GM19468 (cell line): ENCODE data around the gene MEF2C.

Experiments
- ATAC-seq: cut with Tn5 transposase; IDR thresholded peaks from one replicate; pipeline ENCODE4 v1.9.1; 2021; ENCODE audit warnings: mild to moderate bottlenecking, moderate library complexity, moderate number of reproducible peaks; ENCODE audit not compliant: unreplicated experiment; ENCODE audit errors: extremely low read depth

MEF2C gene

DNA sequence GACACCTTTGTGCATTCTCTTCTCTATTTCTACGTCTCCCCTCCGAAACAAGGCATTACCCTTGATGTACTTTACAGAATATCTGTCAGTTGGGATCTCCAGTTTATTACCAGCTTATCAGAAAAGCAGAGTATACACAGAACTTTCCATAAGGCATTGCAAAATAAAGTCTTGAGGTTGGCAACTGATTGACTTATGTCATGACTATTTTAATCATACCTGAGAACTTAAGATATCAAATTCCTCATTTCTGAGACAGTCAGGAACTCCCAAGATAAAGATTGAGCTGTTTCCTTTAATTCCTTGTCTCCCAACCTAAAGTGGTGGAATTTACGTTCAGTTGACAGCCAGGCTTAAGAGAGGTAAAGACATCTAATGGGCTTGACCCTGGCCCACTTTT, 110.9 kb downstream of the MEF2C start:
- ATAC-seq, result no peak

- ATAC-seq, result no peak
These were observed 112.4 kb downstream of the MEF2C start for GRCh38 chr5:88770276-88771257.

GRCh38 chr5:88769165-88769564, 113.8 kb downstream of the MEF2C start:
- ATAC-seq, result no peak

DNA sequence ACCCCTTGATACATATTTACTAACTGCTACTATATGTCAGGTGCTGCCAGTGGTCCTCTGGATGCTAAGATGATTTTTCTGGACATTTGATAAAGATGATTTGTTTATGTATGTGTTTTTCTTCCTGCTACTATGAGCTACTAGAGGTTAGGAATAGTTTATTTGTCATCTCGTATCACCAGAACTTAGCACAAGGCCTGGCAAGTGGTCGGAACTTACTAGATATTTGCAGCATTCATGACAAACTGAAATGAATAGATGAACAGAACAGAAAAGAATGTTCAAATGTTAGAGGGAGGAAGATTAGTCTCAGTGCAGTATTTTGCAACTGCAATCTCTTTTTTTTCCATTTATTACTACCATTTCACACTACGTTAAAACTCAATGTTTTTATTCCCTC, 114.6 kb downstream of the MEF2C start:
- ATAC-seq, result no peak

GRCh38 chr5:88765798-88766197, 117.2 kb downstream of the MEF2C start:
- ATAC-seq, result no peak

DNA sequence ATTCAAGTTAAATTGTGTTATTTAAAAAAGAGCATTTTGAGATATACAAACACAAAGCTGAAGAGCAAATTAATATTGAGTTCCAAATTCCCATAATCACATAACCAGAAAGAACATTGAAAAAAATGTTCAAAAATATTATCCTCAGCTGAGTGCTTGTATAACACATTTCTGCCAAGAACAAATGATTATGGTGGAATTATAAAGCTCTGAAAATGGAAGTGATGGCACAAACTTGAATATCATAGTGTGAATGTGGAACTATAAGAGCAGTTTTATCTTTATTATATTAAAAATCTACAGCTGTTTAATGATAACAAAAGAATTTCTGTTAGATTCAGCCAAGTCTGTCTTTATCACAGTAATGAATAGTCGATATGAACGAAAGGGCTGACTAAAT, 117.8 kb downstream of the MEF2C start:
- no peak for ATAC-seq

DNA sequence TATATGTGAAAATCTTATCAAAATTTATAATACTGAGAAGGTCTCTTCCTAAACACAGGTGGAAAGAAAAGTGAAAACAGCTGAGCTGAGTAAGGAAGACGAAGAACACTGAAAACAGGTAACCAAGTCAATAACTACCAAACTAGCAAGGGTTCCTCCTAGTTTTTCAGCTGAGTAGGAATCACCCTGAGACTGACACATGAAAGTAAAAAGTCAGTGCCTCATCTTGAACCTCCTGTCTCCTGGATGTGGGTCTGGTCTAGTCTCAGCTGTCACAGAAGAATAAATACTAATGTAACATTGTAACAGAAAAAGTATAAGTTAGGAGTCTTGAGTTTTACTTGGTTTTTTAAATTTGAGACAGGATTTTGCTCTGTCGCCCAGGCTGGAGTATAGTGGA, 121.0 kb downstream of the MEF2C start:
- peak; percentile 28 for ATAC-seq

GRCh38 chr5:88761269-88761850, 121.6 kb downstream of the MEF2C start:
- peak; percentile 27 for ATAC-seq

DNA sequence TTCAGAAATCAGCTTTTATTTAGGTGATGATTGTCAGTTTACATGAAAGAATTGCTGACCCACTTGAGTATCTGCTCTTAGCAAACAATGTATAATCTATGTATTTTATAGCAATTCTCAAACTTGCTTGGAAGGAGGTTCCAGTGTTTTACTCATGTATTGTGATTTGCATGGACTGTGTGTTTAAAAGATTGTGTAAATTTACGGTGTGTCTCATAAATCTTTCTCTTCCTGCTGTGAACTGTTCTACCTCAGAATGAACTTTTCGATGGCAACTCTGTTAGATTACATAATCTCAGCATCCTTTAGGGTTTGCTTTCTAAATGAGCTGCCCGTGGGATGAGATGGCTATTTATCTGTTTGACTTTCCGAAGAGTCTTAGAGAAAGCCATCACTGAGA, 122.5 kb downstream of the MEF2C start:
- no peak for ATAC-seq

DNA sequence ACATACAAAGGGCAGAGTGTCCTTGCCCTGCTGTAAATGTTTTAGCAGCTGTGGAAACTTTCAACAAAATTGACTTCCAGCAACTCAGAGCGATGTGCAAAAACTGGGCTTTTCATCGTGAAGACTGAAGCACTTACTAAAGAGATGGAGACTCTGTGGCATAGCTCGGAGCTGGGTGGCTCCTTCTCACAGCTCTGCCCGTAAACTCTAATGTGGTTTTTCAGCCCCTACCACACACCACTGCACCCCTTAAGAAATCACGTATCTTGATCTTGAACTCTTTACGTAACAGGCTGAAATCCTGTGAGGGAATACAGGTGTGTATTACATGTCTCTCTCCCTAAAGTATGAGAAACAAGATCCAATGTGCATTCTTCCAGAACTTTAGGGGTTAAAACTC, 124.4 kb downstream of the MEF2C start:
- ATAC-seq, result no peak

- ATAC-seq, result no peak
These were observed 124.8 kb downstream of the MEF2C start for GRCh38 chr5:88758184-88758583.

- ATAC-seq, result no peak
These were observed 126.0 kb downstream of the MEF2C start for GRCh38 chr5:88756953-88757352.

GRCh38 chr5:88748666-88749065, 134.3 kb downstream of the MEF2C start:
- no peak for ATAC-seq

GRCh38 chr5:88746438-88746882, 136.5 kb downstream of the MEF2C start:
- peak; percentile 78 for ATAC-seq

DNA sequence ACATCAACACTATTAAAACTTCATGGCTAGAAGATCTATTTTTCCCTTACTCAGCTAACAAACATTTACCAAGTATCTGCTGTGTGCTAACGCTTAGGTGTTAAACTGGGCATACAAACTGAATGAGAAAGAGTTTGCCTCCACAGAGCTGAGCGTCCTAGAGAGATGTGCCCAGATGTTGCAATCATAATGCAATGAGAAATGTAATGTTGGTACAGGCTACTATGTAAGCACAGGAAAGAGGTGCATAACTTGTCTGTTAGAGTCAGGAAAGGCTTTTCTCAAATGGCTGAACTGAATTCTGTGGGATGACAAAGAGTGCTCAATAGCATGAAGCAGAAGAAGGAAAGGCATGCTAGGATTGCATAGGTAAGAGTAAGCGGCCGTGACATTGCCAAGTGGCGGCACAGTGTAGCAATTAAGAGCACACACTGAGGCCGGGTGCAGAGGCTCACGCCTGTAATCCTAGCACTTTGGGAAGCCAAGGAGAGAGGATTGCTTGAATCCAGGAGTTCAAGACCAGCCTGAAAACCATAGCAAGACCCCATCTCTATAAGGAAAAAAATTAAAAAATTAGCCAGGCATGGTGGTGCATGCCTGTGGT, 137.8 kb downstream of the MEF2C start:
- no peak for ATAC-seq

- ATAC-seq, result no peak
These were observed 139.7 kb downstream of the MEF2C start for GRCh38 chr5:88743231-88743834.

DNA sequence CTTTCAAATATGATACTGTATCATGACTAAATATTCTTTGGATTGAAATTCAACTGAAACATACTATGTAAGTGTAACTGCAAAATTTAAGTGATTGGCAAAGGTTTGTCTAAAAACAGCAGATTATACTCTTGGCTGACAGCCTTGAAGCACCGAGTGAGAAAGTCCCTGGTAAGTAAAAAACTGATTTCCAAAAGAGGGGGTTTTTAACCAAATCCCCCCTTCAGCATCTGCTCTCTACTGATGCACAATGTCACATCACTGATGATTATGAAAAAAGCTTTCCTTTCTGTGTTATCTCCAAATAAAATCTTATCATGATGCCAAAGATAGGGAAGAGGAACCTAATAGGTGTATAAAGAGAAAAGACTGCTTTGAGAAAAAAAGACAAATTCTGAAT, 141.0 kb downstream of the MEF2C start:
- no peak for ATAC-seq

DNA sequence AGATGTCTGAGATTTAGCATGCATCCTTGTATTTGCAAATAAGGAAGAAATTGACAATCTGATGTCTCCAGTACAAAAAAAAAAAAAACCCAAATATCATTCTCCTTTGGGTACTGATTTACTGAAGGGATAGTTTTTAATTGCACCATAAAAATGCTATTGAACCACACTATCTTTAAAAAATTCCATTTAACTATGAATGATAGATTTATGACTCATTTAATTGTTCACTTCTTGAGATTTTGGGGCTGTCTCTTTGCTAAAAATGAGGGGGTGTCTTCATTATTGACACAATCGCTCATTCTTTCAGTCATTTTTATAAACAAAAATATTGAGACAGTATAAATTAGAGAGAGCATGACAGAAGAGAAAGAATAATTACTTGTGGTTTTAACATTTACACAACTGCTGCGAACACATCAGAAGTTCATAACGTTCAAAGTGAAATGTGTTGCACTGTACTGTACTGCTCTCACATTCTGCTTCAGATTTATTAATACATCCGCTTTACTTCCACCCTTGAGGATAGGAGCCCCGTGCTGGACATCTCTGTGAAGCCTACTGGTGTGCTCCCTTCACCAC, 142.3 kb downstream of the MEF2C start:
- no peak for ATAC-seq

DNA sequence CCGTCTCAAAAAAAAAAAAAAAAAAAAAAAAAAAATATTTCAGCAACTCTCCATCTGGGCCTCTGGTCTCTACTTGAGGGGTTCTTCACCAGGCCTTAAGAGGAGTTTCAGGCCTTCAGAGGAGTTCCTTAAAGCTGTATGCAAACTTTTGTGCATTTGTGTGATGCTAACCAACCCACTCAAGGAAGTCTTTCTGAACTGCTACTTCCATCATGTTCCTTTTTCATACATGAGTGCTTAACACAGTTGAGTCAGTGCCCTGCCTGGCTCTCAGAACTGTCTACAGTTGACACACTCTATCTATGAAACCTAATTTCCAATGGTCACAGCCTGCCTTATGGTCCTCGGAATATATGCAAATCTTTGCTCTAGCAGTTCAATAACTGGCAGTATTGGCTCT, 146.5 kb downstream of the MEF2C start:
- peak; percentile 24 for ATAC-seq

DNA sequence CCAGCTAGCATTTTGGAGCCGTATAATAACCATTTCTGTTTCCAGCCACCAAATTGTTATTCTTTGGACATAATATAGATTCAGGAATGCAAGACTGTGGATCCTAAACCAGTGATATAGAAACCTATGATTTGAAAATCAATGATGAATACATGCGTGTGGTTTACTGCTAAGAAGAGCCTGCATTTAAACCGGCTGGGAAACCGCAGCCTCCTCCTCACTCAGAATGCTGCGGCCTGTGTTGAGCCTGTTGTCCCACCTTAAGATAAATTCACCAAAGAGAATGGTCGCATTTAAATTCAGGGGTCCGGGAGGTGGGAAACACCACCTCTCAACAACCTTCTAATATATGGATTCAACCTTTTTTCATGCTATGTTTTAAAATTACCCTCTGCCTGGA, 148.0 kb downstream of the MEF2C start:
- no peak for ATAC-seq
